ENCODE results near the gene SPTB.
A peak's percentile ranks its signal among the peaks of the same experiment; 100 is the strongest.

DNA sequence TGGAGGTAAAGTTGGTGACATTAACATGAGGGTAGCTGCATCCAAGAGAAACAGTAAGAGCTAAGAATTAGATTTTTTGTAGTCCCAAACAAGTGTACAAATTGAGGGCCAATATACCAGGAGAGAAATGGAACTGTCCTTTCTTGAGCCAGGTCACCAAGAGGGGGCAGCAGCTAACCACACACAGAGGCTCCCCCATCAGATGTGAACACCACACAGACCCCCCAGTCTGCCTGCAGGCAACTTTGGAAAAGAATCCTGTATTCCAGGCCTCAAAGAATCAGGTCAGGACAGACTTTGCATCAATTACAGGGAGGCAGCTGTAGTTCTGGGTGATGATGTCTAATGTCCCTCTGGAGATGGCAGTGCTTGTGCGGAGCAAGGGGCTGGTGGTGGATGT lies 77.9 kb downstream of the SPTB start:
- TF ChIP-seq, protein P1, sequence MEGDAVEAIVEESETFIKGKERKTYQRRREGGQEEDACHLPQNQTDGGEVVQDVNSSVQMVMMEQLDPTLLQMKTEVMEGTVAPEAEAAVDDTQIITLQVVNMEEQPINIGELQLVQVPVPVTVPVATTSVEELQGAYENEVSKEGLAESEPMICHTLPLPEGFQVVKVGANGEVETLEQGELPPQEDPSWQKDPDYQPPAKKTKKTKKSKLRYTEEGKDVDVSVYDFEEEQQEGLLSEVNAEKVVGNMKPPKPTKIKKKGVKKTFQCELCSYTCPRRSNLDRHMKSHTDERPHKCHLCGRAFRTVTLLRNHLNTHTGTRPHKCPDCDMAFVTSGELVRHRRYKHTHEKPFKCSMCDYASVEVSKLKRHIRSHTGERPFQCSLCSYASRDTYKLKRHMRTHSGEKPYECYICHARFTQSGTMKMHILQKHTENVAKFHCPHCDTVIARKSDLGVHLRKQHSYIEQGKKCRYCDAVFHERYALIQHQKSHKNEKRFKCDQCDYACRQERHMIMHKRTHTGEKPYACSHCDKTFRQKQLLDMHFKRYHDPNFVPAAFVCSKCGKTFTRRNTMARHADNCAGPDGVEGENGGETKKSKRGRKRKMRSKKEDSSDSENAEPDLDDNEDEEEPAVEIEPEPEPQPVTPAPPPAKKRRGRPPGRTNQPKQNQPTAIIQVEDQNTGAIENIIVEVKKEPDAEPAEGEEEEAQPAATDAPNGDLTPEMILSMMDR (optimal IDR thresholded peaks at IDR 0.05 in 1 of 3, IDR thresholded peaks at IDR 0.05 in 1 of 3, conservative IDR thresholded peaks at IDR 0.05 in 1 of 3; ENCODE audit: extremely low read depth in 1 of 3, insufficient read depth in 2 of 3, low read length in 3 of 3) = peak; percentile 25 to 74 (median 30)
- no peak for TF ChIP-seq EZH2 (IDR thresholded peaks at IDR 0.05; ENCODE audit: low read length)

All from keratinocyte (primary cell).